ENCODE results near the gene SPATA32.

GRCh38 chr17:45279898-45280297 is 18.0 kb upstream of the SPATA32 start:
- TF ChIP-seq EP300 (IDR thresholded peaks at IDR 0.05) = no peak
- no peak for TF ChIP-seq POLR2AphosphoS5 (IDR thresholded peaks at IDR 0.05)
